Brain pericyte (primary cell): ENCODE measurements around the gene COG5.
"Not testable (repeated sequence)": the region's sequence is repeated elsewhere in the genome, so short reads cannot be mapped to it uniquely, and the experiment has no call there.

Source experiments
- DNase-seq: peaks from one replicate; pipeline ENCODE4 v3.0.0-alpha.2; 2012; ENCODE audit warnings: low read depth, low spot score

Gene COG5

GRCh38 chr7:107160389-107160788, 403.3 kb downstream of the COG5 start:
- DNase-seq, result no peak

- no peak for DNase-seq
Measured at GRCh38 chr7:107158028-107158427, 405.7 kb downstream of the COG5 start.

GRCh38 chr7:107157091-107157490, 406.6 kb downstream of the COG5 start:
- DNase-seq, result no peak

- DNase-seq, result not testable (repeated sequence)
Measured at GRCh38 chr7:107155726-107156125, 408.0 kb downstream of the COG5 start.

- DNase-seq, result no peak
Measured at GRCh38 chr7:107154826-107155225, 408.9 kb downstream of the COG5 start.

- DNase-seq, result no peak
Measured at GRCh38 chr7:107152011-107152410, 411.7 kb downstream of the COG5 start.
